ENCODE results near the gene ZHX3. TPM values are rescaled to one million over a fixed set of nuclear protein-coding genes. Genes with fewer than 3 reads are reported as not detected.

Gene ZHX3
- total and polyA plus RNA-seq, 9 of the 15 experiments (the other 6 are each of a cell fraction or from before 2014, with no cell fraction given) = 0.80 to 14.6 (median 4.9) TPM

DNA sequence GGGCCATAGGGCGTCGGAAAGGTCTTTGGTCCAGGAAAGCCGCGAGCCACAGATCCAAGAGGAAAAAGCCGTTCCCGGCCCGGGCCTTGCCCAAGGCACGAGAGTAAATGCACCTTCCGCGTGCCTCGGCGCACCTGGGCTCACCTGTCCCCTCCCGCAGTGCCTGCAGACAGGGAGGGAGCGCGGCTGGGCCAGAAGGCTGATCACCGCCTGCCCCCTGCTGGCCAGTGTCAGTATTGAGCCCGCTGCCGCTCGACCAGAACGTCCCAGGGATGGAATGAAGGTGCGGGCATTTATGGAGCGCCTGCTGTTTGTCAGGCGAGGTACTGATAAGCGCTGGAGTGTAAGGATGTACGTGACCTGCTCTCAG lies 22.4 kb upstream of the ZHX3 start (continued):
- TF ChIP-seq RAD51 (IDR thresholded peaks at IDR 0.05; ENCODE audit: borderline replicate concordance, low read depth) (no peak), BDP1 (IDR thresholded peaks at IDR 0.05; ENCODE audit: insufficient read depth, insufficient read length) (no peak), NUFIP1 (IDR thresholded peaks at IDR 0.05; ENCODE audit: partially characterized antibody) (no peak), TFAM (CRISPR knock-in tag; conservative IDR thresholded peaks at IDR 0.05) (no peak), RNF2 (IDR thresholded peaks at IDR 0.05) (no peak), DIDO1 (tag; IDR thresholded peaks at IDR 0.05; ENCODE audit: low read depth) (no peak), CHCHD3 (CRISPR knock-in tag; IDR thresholded peaks at IDR 0.05) (no peak), TCFL5 (CRISPR knock-in tag; conservative IDR thresholded peaks at IDR 0.05) (no peak), GTF2A2 (tag; IDR thresholded peaks at IDR 0.05) (no peak), ZNF384 (IDR thresholded peaks at IDR 0.05; ENCODE audit: low read depth, low read length) (peak; percentile 24; the same call in 1 of the 2 replicates), ELF2 (CRISPR knock-in tag; IDR thresholded peaks at IDR 0.05) (no peak), ZNF224 (CRISPR knock-in tag; IDR thresholded peaks at IDR 0.05) (no peak), MYC (IDR thresholded peaks at IDR 0.05; ENCODE audit: low read depth, low read length) (no peak), MYC (CRISPR knock-in tag; IDR thresholded peaks at IDR 0.05; ENCODE audit: borderline replicate concordance, low read depth) (no peak), ERF (CRISPR knock-in tag; IDR thresholded peaks at IDR 0.05) (no peak), THRAP3 (IDR thresholded peaks at IDR 0.05; ENCODE audit: borderline replicate concordance) (no peak; the same call in 1 of the 2 replicates), ZNF41 (CRISPR knock-in tag; conservative IDR thresholded peaks at IDR 0.05) (no peak), NFE2 (IDR thresholded peaks at IDR 0.05; ENCODE audit: low read depth) (no peak), CSDE1 (IDR thresholded peaks at IDR 0.05) (no peak), ZNF3 (CRISPR knock-in tag; IDR thresholded peaks at IDR 0.05) (no peak), ZNF766 (CRISPR knock-in tag; conservative IDR thresholded peaks at IDR 0.05) (no peak), CEBPG (CRISPR knock-in tag; IDR thresholded peaks at IDR 0.05) (no peak), CEBPG (tag; conservative IDR thresholded peaks at IDR 0.05 in 1 of 2, IDR thresholded peaks at IDR 0.05 in 1 of 2) (no peak)
- TF ChIP-seq, protein P1, sequence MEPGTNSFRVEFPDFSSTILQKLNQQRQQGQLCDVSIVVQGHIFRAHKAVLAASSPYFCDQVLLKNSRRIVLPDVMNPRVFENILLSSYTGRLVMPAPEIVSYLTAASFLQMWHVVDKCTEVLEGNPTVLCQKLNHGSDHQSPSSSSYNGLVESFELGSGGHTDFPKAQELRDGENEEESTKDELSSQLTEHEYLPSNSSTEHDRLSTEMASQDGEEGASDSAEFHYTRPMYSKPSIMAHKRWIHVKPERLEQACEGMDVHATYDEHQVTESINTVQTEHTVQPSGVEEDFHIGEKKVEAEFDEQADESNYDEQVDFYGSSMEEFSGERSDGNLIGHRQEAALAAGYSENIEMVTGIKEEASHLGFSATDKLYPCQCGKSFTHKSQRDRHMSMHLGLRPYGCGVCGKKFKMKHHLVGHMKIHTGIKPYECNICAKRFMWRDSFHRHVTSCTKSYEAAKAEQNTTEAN (CRISPR knock-in tag; IDR thresholded peaks at IDR 0.05) = 0 out of 2 replicates have a peak, but pooled peaks have one; percentile 52
- TF ChIP-seq, protein P2, sequence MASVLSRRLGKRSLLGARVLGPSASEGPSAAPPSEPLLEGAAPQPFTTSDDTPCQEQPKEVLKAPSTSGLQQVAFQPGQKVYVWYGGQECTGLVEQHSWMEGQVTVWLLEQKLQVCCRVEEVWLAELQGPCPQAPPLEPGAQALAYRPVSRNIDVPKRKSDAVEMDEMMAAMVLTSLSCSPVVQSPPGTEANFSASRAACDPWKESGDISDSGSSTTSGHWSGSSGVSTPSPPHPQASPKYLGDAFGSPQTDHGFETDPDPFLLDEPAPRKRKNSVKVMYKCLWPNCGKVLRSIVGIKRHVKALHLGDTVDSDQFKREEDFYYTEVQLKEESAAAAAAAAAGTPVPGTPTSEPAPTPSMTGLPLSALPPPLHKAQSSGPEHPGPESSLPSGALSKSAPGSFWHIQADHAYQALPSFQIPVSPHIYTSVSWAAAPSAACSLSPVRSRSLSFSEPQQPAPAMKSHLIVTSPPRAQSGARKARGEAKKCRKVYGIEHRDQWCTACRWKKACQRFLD (CRISPR knock-in tag; IDR thresholded peaks at IDR 0.05) = no peak
- TF ChIP-seq, protein P3, sequence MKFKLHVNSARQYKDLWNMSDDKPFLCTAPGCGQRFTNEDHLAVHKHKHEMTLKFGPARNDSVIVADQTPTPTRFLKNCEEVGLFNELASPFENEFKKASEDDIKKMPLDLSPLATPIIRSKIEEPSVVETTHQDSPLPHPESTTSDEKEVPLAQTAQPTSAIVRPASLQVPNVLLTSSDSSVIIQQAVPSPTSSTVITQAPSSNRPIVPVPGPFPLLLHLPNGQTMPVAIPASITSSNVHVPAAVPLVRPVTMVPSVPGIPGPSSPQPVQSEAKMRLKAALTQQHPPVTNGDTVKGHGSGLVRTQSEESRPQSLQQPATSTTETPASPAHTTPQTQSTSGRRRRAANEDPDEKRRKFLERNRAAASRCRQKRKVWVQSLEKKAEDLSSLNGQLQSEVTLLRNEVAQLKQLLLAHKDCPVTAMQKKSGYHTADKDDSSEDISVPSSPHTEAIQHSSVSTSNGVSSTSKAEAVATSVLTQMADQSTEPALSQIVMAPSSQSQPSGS (CRISPR knock-in tag; IDR thresholded peaks at IDR 0.05) = no peak
- TF ChIP-seq, protein P4, sequence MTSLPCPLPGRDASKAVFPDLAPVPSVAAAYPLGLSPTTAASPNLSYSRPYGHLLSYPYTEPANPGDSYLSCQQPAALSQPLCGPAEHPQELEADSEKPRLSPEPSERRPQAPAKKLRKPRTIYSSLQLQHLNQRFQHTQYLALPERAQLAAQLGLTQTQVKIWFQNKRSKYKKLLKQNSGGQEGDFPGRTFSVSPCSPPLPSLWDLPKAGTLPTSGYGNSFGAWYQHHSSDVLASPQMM (CRISPR knock-in tag; IDR thresholded peaks at IDR 0.05) = no peak
- TF ChIP-seq, protein P5, sequence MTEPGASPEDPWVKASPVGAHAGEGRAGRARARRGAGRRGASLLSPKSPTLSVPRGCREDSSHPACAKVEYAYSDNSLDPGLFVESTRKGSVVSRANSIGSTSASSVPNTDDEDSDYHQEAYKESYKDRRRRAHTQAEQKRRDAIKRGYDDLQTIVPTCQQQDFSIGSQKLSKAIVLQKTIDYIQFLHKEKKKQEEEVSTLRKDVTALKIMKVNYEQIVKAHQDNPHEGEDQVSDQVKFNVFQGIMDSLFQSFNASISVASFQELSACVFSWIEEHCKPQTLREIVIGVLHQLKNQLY (CRISPR knock-in tag; conservative IDR thresholded peaks at IDR 0.05) = no peak
